Esophagus muscularis mucosa (tissue), 4 donors: ENCODE measurements around the gene ZNF436.

Experiments
- CTCF ChIP-seq, 3 experiments: fragments of 200-600 bp in 2 of 3; fragments of 450-650 bp in 1 of 3; sonication (generic) in 2 of 3; IDR thresholded peaks; one replicate each; pipeline ENCODE4 v1.5.1; 2017 to 2019; ENCODE audit warnings: antibody characterized with exemption in 3 of 3, mild to moderate bottlenecking in 2 of 3, moderate library complexity in 1 of 3
- EP300 ChIP-seq: sonication (generic); formaldehyde crosslinking; IDR thresholded peaks from one replicate; pipeline ENCODE4 v1.6.1; 2017; ENCODE audit warnings: antibody characterized with exemption
- POLR2A ChIP-seq: fragments of 450-650 bp; IDR thresholded peaks from one replicate; pipeline ENCODE4 v1.6.1; 2017; ENCODE audit warnings: antibody characterized with exemption, moderate library complexity, mild to moderate bottlenecking, low read depth
- POLR2AphosphoS5 ChIP-seq, 2 donors: sonication (generic); formaldehyde crosslinking; IDR thresholded peaks; one replicate each; pipeline ENCODE4 v1.6.1; 2017; ENCODE audit warnings: antibody characterized with exemption in 2 of 2

GRCh38 chr1:23403735-23404486 is 34.3 kb upstream of the ZNF436 start:
- no peak for TF ChIP-seq EP300
- peak in 2 of 3 experiments; percentile 95 to 97 for TF ChIP-seq CTCF (IDR thresholded peaks at IDR 0.05)
- TF ChIP-seq POLR2A: no peak
- TF ChIP-seq POLR2AphosphoS5 (IDR thresholded peaks at IDR 0.05): peak; percentile 63 to 73
